Osteoblast (primary cell): ENCODE measurements around the gene PPP2R5D. TPM values are rescaled to one million over a fixed set of nuclear protein-coding genes. Genes with fewer than 3 reads are reported as not detected.
A peak's percentile ranks its signal among the peaks of the same experiment; 100 is the strongest.

ENCODE experiments used
- DNase-seq: peaks from one replicate; pipeline ENCODE4 v3.0.0; 2011; ENCODE audit warnings: low spot score, mixed read lengths; ENCODE audit not compliant: insufficient read length; ENCODE audit errors: missing footprints
- H2AFZ ChIP-seq: 2 replicates; pipeline ENCODE4 v1.6.0; 2011; ENCODE audit warnings: mild to moderate bottlenecking, low read length
- H3K27ac ChIP-seq: 2 replicates; pipeline ENCODE4 v1.5.1; 2011; ENCODE audit warnings: mild to moderate bottlenecking, low read depth, low read length, moderate library complexity
- H3K27me3 ChIP-seq: 2 replicates; pipeline ENCODE4 v1.6.0; 2012; ENCODE audit warnings: mild to moderate bottlenecking, control low read depth, inconsistent platforms, low read length, moderate library complexity; ENCODE audit not compliant: insufficient read depth
- H3K36me3 ChIP-seq: 2 replicates; pipeline ENCODE4 v1.5.1; 2011; ENCODE audit warnings: mild to moderate bottlenecking, low read length, control low read depth, moderate library complexity; ENCODE audit not compliant: insufficient read depth
- H3K4me1 ChIP-seq: 2 replicates; pipeline ENCODE4 v1.5.1; 2011; ENCODE audit warnings: mild to moderate bottlenecking, low read length, control low read depth, moderate library complexity; ENCODE audit not compliant: insufficient read depth
- H3K4me2 ChIP-seq: 2 replicates; pipeline ENCODE4 v1.6.0; 2011; ENCODE audit warnings: mild to moderate bottlenecking, low read length; ENCODE audit not compliant: insufficient read depth
- H3K4me3 ChIP-seq: fragments of 200-600 bp; sonication (generic); 3 replicates; pipeline ENCODE4 v1.5.1; 2012; ENCODE audit warnings: mild to moderate bottlenecking, low read length, inconsistent platforms; ENCODE audit not compliant: insufficient read depth
- H3K79me2 ChIP-seq: 2 replicates; pipeline ENCODE4 v1.6.0; 2012; ENCODE audit warnings: mild to moderate bottlenecking, low read length, control low read depth, inconsistent platforms; ENCODE audit not compliant: insufficient read depth
- H3K9me3 ChIP-seq: 2 replicates; pipeline ENCODE4 v1.5.1; 2011; ENCODE audit warnings: low read depth, low read length, control low read depth
- H4K20me1 ChIP-seq: 2 replicates; pipeline ENCODE4 v1.6.0; 2012; ENCODE audit warnings: mild to moderate bottlenecking, low read length, control low read depth; ENCODE audit not compliant: insufficient read depth
- CTCF ChIP-seq: IDR thresholded peaks from 2 replicates; pipeline ENCODE4 v1.5.1; 2011; ENCODE audit warnings: mild to moderate bottlenecking, low read depth, low read length, moderate library complexity; ENCODE audit errors: extremely low read depth
- total RNA-seq: library from RNA; depleted of rRNA; stranded (reverse); fragments of >200 nt; gene quantifications from 2 replicates; pipeline ENCODE4 v1.2.3, GENCODE V29; 2012

The PPP2R5D gene
- total RNA-seq, 1 donor: 30.8 TPM

- no peak for TF ChIP-seq CTCF
- Histone ChIP-seq H3K4me2 (no peak overlapping the region), H3K4me3 (no peak overlapping the region), H3K27ac (no peak overlapping the region), H3K4me1 (peaks cover 6% of the 10 kb centered on the region), H3K79me2 (no peaks in the 10 kb centered on the region), H3K9me3 (no peaks in the 10 kb centered on the region), H4K20me1 (peaks cover 10% of the 10 kb centered on the region), H3K36me3 (peaks cover 42% of the 10 kb centered on the region), H2AFZ (no peak overlapping the region), H3K27me3 (no peaks in the 10 kb centered on the region)
- DNase-seq: peak; percentile 81
Measured at GRCh38 chr6:42970871-42971612, 13.3 kb upstream of the PPP2R5D start.

GRCh38 chr6:42971746-42972327 lies 12.5 kb upstream of the PPP2R5D start:
- Histone ChIP-seq H3K27ac (no peak overlapping the region), H3K27me3 (no peaks in the 10 kb centered on the region), H3K79me2 (peaks cover under 1% of the 10 kb centered on the region), H3K4me2 (no peak overlapping the region), H2AFZ (no peak overlapping the region), H3K4me3 (no peak overlapping the region), H3K4me1 (peaks cover 6% of the 10 kb centered on the region), H3K36me3 (peaks cover 34% of the 10 kb centered on the region), H3K9me3 (no peaks in the 10 kb centered on the region), H4K20me1 (peaks cover 10% of the 10 kb centered on the region)
- DNase-seq: peak; percentile 71
- no peak for TF ChIP-seq CTCF

GRCh38 chr6:42973926-42974325 lies 10.4 kb upstream of the PPP2R5D start:
- peaks cover 18% of the 10 kb centered on the region for H3K79me2 ChIP-seq
- no peak overlapping the region for H3K4me3 ChIP-seq
- no peak for DNase-seq
- no peaks in the 10 kb centered on the region for H3K27me3 ChIP-seq
- H3K4me2 ChIP-seq: no peak overlapping the region
- no peak for TF ChIP-seq CTCF
- H2AFZ ChIP-seq: no peak overlapping the region
- H3K36me3 ChIP-seq: peaks cover 23% of the 10 kb centered on the region
- H4K20me1 ChIP-seq: peaks cover 10% of the 10 kb centered on the region
- peaks cover 13% of the 10 kb centered on the region for H3K4me1 ChIP-seq
- H3K9me3 ChIP-seq: no peaks in the 10 kb centered on the region
- no peak overlapping the region for H3K27ac ChIP-seq

GRCh38 chr6:42974919-42975505 lies 9.4 kb upstream of the PPP2R5D start:
- H4K20me1 ChIP-seq: peaks cover 10% of the 10 kb centered on the region
- H3K36me3 ChIP-seq: peaks cover 12% of the 10 kb centered on the region
- peaks cover 23% of the 10 kb centered on the region for H3K79me2 ChIP-seq
- no peak overlapping the region for H3K4me3 ChIP-seq
- no peak for DNase-seq
- peaks cover 23% of the 10 kb centered on the region for H3K4me1 ChIP-seq
- no peaks in the 10 kb centered on the region for H3K27me3 ChIP-seq
- TF ChIP-seq CTCF: no peak
- H3K9me3 ChIP-seq: no peaks in the 10 kb centered on the region
- no peak overlapping the region for H2AFZ ChIP-seq
- no peak overlapping the region for H3K27ac ChIP-seq
- no peak overlapping the region for H3K4me2 ChIP-seq
